HG02885 (cell line): ENCODE results near the gene LHFPL2.

Source experiments
- ATAC-seq: cut with Tn5 transposase; IDR thresholded peaks from one replicate; pipeline ENCODE4 v1.9.1; 2021; ENCODE audit warnings: mild to moderate bottlenecking; ENCODE audit not compliant: unreplicated experiment, poor library complexity

Gene LHFPL2

GRCh38 chr5:78601559-78602314 is 46.8 kb downstream of the LHFPL2 start:
- no peak for ATAC-seq

DNA sequence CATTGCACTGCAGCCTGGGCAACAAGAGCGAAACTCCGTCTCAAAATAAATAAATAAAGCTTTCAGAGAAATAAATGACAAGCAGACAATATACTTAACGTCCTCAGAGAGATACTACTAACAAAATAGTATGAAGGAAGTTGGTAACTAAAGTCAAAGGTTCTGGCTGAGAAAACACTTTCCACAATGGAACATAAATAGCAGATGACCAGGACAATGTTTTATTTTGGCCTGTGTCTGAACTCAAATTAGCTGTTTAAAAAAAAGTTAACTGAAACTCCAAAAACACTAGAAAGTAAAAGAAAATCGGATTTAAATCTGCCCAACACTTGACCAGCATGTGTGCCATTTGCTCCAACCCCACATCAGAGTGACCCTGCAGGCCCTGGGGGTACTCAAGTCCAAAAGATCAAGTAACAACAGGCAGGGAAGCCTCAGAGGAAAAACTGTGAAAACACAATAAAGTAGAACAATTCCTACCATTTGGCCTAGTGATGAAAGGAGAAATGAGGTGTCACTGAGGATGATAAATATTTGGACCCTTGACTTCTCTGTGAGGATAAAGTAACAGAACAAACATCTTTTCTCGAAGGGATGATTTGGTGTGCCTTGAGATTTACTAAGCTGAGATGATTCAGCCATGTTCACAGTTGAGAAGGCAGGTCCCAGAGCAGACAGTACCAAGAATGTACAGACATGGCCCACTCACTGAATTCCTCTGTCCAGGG is 47.7 kb downstream of the LHFPL2 start:
- ATAC-seq: no peak

- ATAC-seq: no peak
Observed at GRCh38 chr5:78598973-78599372, 49.6 kb downstream of the LHFPL2 start.

GRCh38 chr5:78597974-78598371 is 50.6 kb downstream of the LHFPL2 start:
- ATAC-seq: no peak

GRCh38 chr5:78597068-78597973 is 51.3 kb downstream of the LHFPL2 start:
- no peak for ATAC-seq

DNA sequence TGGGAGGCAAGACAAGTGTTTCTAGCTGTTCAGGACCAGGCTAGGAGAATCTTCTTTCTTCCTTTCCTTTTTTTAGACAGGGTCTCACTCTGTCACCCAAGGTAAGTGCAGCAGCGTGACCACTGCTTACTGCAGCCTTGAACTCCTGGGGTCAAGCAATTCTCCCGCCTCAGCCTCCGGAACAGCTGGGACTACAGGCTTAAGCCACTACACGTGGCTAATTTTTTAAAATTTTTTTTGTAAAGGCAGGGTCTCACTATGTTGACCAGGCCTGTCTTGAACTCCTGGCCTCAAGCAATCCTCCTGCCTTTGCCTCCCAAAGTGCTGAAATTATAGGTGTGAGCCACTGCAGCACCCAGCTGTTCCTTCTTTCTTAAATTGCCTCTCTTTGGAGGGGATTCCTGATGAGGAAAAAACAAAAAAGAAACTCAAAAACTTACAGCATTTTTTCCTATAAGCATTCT is 53.1 kb downstream of the LHFPL2 start:
- no peak for ATAC-seq

DNA sequence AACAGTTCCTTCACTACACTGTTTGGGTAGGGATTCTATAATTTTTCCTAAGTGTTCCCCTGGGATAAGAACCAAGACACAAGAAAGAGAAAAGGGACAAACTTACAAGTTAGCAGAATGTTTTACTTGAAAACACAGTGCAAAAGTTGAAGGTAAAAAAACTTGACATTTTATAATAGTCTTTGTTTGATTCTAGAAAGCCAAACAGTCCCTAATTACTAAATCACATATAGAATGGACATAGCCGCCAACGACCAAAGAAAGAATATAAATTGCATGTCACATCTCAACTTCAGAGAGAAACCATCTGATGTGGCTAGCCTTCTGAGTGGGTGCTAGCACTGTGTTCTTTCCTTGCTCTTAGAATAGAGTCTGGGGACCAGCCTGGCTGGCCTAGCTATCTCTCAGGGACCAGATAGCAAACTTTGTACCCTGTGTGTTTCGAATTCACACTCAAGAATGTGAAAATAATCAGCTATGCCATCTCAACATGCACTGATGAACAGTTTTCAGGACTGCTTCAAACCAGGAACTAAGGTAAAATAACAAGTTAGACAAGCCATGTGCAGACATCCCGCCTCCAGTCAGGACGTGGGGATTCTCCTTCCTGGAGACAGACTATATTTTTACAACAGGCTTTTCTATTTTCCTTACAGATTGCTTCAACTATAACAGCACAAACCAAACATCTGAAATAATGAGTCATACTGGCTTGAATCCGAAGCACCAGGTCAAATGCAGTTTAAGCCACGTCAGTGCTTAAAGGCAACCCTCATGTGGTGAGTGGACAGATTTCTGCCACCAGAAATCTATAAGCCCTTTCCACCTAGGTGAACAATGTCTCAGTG is 53.7 kb downstream of the LHFPL2 start:
- ATAC-seq: no peak

GRCh38 chr5:78594021-78594420 is 54.6 kb downstream of the LHFPL2 start:
- no peak for ATAC-seq

DNA sequence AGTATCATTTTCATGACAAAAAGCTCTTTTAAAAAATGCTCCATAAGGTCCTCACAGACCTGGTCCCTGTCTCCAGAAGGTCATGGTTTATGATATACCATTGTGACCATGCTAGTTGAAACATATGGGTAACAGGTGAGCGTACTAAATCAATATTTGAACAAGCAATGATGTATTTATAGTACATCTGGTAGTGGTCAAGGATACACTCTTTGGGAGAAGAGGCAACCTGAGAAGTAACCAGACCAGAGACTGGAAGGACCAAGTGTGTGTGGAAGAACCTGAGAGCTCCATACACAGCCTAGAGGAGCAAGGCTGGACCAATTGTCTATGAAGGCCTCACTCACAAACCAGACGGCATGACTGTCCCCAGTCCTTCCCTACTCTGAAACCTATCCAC is 55.1 kb downstream of the LHFPL2 start:
- no peak for ATAC-seq

DNA sequence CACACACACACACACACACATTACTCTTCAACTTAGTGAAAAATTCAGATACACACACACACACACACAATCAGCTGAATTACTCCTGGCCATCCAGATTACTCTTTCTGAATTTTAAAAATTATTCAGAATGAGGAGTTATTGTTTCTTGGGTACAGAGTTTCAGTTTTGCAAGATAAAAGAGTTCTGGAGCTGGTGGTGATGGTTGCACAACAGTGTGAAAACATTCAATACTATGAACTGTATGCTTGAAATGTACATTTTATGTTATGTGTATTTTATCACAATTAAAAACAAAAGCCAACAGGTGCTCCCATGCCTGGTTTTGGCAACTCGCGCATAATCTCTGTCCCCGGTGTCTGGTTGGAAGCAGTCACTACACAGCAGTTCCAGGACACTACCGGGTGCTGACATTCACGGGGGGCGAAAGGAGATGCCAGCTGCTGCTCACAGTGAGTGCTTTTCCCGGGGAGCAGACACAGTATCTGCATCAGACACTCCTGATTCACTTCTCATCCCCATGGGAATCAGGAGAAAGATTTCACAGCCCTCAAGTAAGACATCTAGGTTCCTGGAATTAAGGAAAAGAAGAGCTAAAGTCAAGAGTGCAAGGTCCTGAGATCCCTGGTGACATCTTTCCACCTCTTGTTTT is 55.7 kb downstream of the LHFPL2 start:
- no peak for ATAC-seq

- ATAC-seq: peak; percentile 75
Observed at GRCh38 chr5:78591972-78592700, 56.4 kb downstream of the LHFPL2 start.

GRCh38 chr5:78591138-78591612 is 57.4 kb downstream of the LHFPL2 start:
- no peak for ATAC-seq

GRCh38 chr5:78589923-78590322 is 58.6 kb downstream of the LHFPL2 start:
- no peak for ATAC-seq

DNA sequence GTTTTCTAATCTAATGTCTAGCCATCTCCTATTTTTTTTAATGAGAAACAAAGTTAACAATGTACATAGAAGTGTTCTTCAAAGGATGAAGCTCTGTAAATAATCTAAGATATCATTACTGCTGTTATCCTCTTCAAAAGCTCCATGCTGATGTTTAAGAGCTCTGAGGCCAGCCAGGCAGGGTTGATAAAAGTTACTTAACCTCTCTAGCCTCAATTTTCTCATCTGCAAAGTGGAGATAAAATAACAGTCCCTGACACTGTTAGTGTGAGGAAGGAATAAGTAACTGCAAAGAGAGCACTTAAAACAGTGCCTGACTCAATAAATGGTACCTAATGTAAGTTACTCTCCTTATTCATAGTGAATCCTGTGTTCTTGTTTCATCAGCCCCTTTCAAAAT is 60.1 kb downstream of the LHFPL2 start:
- no peak for ATAC-seq

GRCh38 chr5:78587775-78588291 is 60.7 kb downstream of the LHFPL2 start:
- no peak for ATAC-seq

GRCh38 chr5:78587081-78587774 is 61.3 kb downstream of the LHFPL2 start:
- no peak for ATAC-seq

- no peak for ATAC-seq
Observed at GRCh38 chr5:78586251-78586650, 62.3 kb downstream of the LHFPL2 start.

- ATAC-seq: no peak
Observed at GRCh38 chr5:78578015-78578414, 70.6 kb downstream of the LHFPL2 start.
